HG03558 (cell line): ENCODE results near the gene MAP3K7CL.

ENCODE experiments used
- ATAC-seq: cut with Tn5 transposase; IDR thresholded peaks from one replicate; pipeline ENCODE4 v1.9.1; 2021; ENCODE audit warnings: moderate number of reproducible peaks; ENCODE audit not compliant: unreplicated experiment; ENCODE audit errors: extremely low read depth

MAP3K7CL gene

GRCh38 chr21:29130270-29130969 is at the start of gene MAP3K7CL:
TSS of gene MAP3K7CL (plus strand) at chr21:29130644. CDS start at chr21:29133345, 2,701 bp downstream.
- no peak for ATAC-seq

- no peak for ATAC-seq
Observed at GRCh38 chr21:29082046-29082815, 48.2 kb upstream of the MAP3K7CL start.

- ATAC-seq: no peak
Observed at GRCh38 chr21:29083306-29083705, 47.1 kb upstream of the MAP3K7CL start.

GRCh38 chr21:29084372-29084771 is 46.1 kb upstream of the MAP3K7CL start:
- no peak for ATAC-seq

GRCh38 chr21:29085106-29085752 is 45.2 kb upstream of the MAP3K7CL start:
- ATAC-seq: no peak

- no peak for ATAC-seq
Observed at GRCh38 chr21:29091033-29091432, 39.4 kb upstream of the MAP3K7CL start.

GRCh38 chr21:29092102-29092959 is 38.1 kb upstream of the MAP3K7CL start:
- no peak for ATAC-seq

- no peak for ATAC-seq
Observed at GRCh38 chr21:29096218-29097015, 34.0 kb upstream of the MAP3K7CL start.

GRCh38 chr21:29098156-29098555 is 32.3 kb upstream of the MAP3K7CL start:
- ATAC-seq: no peak

GRCh38 chr21:29102791-29103257 is 27.6 kb upstream of the MAP3K7CL start:
- no peak for ATAC-seq

GRCh38 chr21:29104239-29104708 is 26.2 kb upstream of the MAP3K7CL start:
- ATAC-seq: peak; percentile 57

GRCh38 chr21:29105218-29105617 is 25.2 kb upstream of the MAP3K7CL start:
- ATAC-seq: no peak

GRCh38 chr21:29114765-29115500 is 15.5 kb upstream of the MAP3K7CL start:
- no peak for ATAC-seq

GRCh38 chr21:29115899-29116298 is 14.5 kb upstream of the MAP3K7CL start:
- ATAC-seq: no peak

GRCh38 chr21:29117372-29117955 is 13.0 kb upstream of the MAP3K7CL start:
- peak; percentile 36 for ATAC-seq

- ATAC-seq: no peak
Observed at GRCh38 chr21:29121759-29122158, 8.7 kb upstream of the MAP3K7CL start.

- no peak for ATAC-seq
Observed at GRCh38 chr21:29124645-29125044, 5.8 kb upstream of the MAP3K7CL start.

GRCh38 chr21:29125191-29125590 is 5.3 kb upstream of the MAP3K7CL start:
- ATAC-seq: peak; percentile 76
